Parathyroid adenoma (tissue), 2 donors: ENCODE measurements around the gene C3orf33.

Source experiments
- H2AFZ ChIP-seq: fragments of 300-600 bp; sonication (generic); one replicate; pipeline ENCODE4 v1.7.0; 2017; ENCODE audit warnings: antibody characterized with exemption, mild to moderate bottlenecking
- H3K27ac ChIP-seq: fragments of 300-600 bp; sonication (generic); one replicate; pipeline ENCODE4 v1.7.0; 2017
- H3K27me3 ChIP-seq: fragments of 300-600 bp; sonication (generic); one replicate; pipeline ENCODE4 v1.7.0; 2017; ENCODE audit warnings: low read length; ENCODE audit not compliant: control insufficient read depth, insufficient read depth
- H3K36me3 ChIP-seq: fragments of 300-600 bp; sonication (generic); one replicate; pipeline ENCODE4 v1.7.0; 2017; ENCODE audit warnings: low read length; ENCODE audit not compliant: control insufficient read depth, insufficient read depth
- H3K4me1 ChIP-seq: fragments of 300-600 bp; sonication (generic); one replicate; pipeline ENCODE4 v1.7.0; 2017; ENCODE audit warnings: control low read depth
- H3K4me2 ChIP-seq: fragments of 300-600 bp; sonication (generic); one replicate; pipeline ENCODE4 v1.7.0; 2017; ENCODE audit warnings: low read length
- H3K4me3 ChIP-seq: fragments of 300-600 bp; sonication (generic); one replicate; pipeline ENCODE4 v1.7.0; 2017; ENCODE audit warnings: low read depth, low read length
- H3K79me2 ChIP-seq: fragments of 300-600 bp; sonication (generic); one replicate; pipeline ENCODE4 v1.7.0; 2017; ENCODE audit warnings: control low read depth
- H3K9ac ChIP-seq: fragments of 300-600 bp; sonication (generic); one replicate; pipeline ENCODE4 v1.7.0; 2017; ENCODE audit warnings: mild to moderate bottlenecking
- H3K9me3 ChIP-seq: fragments of 300-600 bp; sonication (generic); one replicate; pipeline ENCODE4 v1.7.0; 2017; ENCODE audit warnings: low read length; ENCODE audit not compliant: control insufficient read depth
- TF ChIP-seq, protein P1 (sequence below): fragments of 300-600 bp; sonication (generic); IDR thresholded peaks from one replicate; pipeline ENCODE4 v1.7.0; 2017; ENCODE audit warnings: antibody characterized with exemption, mild to moderate bottlenecking
- donor health status: primary hyperparathyroidism.

The C3orf33 gene

DNA sequence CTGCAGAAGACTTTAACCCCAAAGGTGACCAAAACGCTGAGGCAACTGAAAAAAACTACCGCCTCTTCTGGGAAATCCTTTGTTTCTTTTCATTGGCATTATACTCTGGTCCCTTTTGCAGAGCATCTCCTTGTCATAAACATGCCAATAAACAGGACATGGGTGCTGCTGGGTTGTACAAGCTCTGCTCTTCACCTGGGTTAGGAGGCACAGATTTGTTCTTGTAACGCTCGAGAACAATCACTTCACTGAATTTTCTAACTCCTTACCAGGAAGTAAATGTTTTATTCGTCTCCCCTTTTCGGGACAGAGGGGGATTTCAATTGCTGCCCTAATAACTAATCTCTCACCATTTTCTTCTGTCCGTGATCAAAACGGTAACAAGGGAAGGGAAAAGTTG lies 62.5 kb downstream of the C3orf33 start:
- Histone ChIP-seq H3K27me3 (no peaks in the 10 kb centered on the region), H3K4me2 (peak overlapping the region; percentile 93), H3K9me3 (no peaks in the 10 kb centered on the region), H3K27ac (no peak overlapping the region), H3K9ac (peak overlapping the region; percentile 13), H3K79me2 (no peaks in the 10 kb centered on the region), H3K4me1 (peaks cover 26% of the 10 kb centered on the region), H2AFZ (peak overlapping the region; percentile 97), H3K4me3 (peak overlapping the region; percentile 76), H3K36me3 (no peaks in the 10 kb centered on the region)
- TF ChIP-seq, protein P1, sequence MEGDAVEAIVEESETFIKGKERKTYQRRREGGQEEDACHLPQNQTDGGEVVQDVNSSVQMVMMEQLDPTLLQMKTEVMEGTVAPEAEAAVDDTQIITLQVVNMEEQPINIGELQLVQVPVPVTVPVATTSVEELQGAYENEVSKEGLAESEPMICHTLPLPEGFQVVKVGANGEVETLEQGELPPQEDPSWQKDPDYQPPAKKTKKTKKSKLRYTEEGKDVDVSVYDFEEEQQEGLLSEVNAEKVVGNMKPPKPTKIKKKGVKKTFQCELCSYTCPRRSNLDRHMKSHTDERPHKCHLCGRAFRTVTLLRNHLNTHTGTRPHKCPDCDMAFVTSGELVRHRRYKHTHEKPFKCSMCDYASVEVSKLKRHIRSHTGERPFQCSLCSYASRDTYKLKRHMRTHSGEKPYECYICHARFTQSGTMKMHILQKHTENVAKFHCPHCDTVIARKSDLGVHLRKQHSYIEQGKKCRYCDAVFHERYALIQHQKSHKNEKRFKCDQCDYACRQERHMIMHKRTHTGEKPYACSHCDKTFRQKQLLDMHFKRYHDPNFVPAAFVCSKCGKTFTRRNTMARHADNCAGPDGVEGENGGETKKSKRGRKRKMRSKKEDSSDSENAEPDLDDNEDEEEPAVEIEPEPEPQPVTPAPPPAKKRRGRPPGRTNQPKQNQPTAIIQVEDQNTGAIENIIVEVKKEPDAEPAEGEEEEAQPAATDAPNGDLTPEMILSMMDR = no peak

DNA sequence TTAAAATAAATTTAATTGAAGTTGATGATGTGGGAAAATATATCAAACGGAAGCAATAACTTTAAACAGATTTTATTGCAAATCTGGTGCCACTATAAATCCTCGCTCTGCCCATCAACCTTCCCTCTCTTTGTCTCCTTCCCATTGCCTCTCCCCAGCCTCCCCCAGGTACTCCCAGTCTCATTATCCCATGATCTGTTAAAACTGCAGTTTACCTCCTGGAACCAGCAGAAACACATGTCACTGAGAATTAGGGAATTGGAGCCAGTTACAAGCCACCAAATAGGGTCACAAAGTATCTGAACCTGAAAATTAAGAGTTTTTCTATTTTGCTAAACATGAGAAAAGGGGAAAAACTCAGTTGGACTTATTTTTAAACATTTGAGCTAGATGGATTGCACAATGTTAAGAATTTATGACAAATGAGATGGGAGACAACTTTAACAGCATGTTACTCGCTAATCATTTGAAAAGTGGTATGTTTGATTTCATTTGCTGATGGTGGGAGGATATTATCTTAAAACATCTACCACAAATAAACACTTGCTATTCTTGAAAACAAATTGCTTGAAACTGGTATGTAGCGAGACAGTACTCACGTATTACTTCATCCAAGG lies 63.6 kb downstream of the C3orf33 start:
- H3K36me3 ChIP-seq = no peaks in the 10 kb centered on the region
- peak overlapping the region; percentile 5 for H2AFZ ChIP-seq
- H3K4me2 ChIP-seq = no peak overlapping the region
- no peak overlapping the region for H3K4me3 ChIP-seq
- TF ChIP-seq, protein P1 = no peak
- no peaks in the 10 kb centered on the region for H3K27me3 ChIP-seq
- H3K9ac ChIP-seq = no peak overlapping the region
- H3K79me2 ChIP-seq = no peaks in the 10 kb centered on the region
- no peak overlapping the region for H3K27ac ChIP-seq
- H3K9me3 ChIP-seq = no peaks in the 10 kb centered on the region
- H3K4me1 ChIP-seq = peaks cover 17% of the 10 kb centered on the region

DNA sequence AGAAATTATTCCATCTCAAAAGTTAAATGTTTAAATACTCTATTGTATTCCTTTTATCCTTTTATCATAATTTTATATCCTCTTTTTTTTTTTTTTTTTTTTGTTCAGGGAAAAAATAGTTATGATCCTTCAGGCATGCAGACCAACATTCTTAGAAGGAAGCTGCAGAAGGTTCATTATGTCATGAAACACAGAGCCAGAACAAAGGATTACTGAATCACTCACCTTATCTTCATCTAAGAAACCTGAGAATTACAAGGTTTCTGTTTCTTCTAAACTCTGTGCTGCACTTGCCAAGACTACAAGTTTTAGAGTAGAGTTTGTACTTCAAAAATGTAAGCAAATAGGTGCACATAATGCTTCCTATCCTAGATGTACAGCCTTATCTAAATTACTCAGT lies 64.5 kb downstream of the C3orf33 start:
- H3K4me3 ChIP-seq = no peak overlapping the region
- peaks cover 17% of the 10 kb centered on the region for H3K4me1 ChIP-seq
- H3K27ac ChIP-seq = peak overlapping the region; percentile 33
- H2AFZ ChIP-seq = no peak overlapping the region
- no peak overlapping the region for H3K9ac ChIP-seq
- TF ChIP-seq, protein P1 = no peak
- H3K36me3 ChIP-seq = no peaks in the 10 kb centered on the region
- H3K79me2 ChIP-seq = no peaks in the 10 kb centered on the region
- H3K4me2 ChIP-seq = peak overlapping the region; percentile 39
- no peaks in the 10 kb centered on the region for H3K9me3 ChIP-seq
- H3K27me3 ChIP-seq = no peaks in the 10 kb centered on the region

DNA sequence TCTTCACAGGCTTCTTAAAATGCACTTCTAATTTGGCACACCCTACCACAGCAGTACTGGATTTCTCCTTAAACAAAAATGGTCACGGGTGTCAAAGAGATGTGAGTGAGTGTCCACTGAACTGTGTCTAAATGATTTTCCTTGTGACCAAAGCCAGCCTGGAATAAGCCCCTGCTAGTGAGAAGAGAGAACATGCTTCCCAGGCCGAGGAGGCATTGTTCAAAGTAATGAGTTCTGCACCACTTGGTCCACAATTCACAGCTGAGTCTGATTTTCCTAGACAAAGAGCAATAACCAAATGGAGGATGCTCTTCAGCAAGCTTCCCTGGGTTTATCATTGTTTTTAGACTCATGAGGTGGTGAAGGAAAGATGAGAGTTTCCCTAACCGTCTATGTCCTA lies 65.0 kb downstream of the C3orf33 start:
- Histone ChIP-seq H3K36me3 (no peaks in the 10 kb centered on the region), H3K4me1 (peaks cover 17% of the 10 kb centered on the region)

More for the DNA sequence above, 65.0 kb downstream of the C3orf33 start:
- Histone ChIP-seq H3K79me2 (no peaks in the 10 kb centered on the region), H3K4me2 (no peak overlapping the region), H3K9ac (no peak overlapping the region), H3K9me3 (no peaks in the 10 kb centered on the region), H3K27ac (no peak overlapping the region), H3K4me3 (no peak overlapping the region), H2AFZ (peak overlapping the region; percentile 13), H3K27me3 (no peaks in the 10 kb centered on the region)
- TF ChIP-seq, protein P1 = no peak
